Chondrocyte (in vitro differentiated cells): ENCODE data around the gene KAZALD1. TPM values are rescaled to one million over a fixed set of nuclear protein-coding genes. Genes with fewer than 3 reads are reported as not detected.

Experiments
- DNase-seq: peaks from one replicate; pipeline ENCODE4 v3.0.0; 2021; ENCODE audit warnings: mixed read lengths, low spot score
- H3K27ac Mint-ChIP-seq: one replicate; pipeline ENCODE4 v1.8.0; 2021; ENCODE audit warnings: mild to moderate bottlenecking, moderate library complexity, mixed read lengths; ENCODE audit not compliant: unreplicated experiment
- H3K27me3 Mint-ChIP-seq: 2 replicates; pipeline ENCODE4 v1.8.0; 2021; ENCODE audit warnings: low read depth, mixed read lengths
- H3K36me3 Mint-ChIP-seq: 2 replicates; pipeline ENCODE4 v1.8.0; 2021; ENCODE audit warnings: low read depth, mixed read lengths
- H3K4me1 Mint-ChIP-seq: 2 replicates; pipeline ENCODE4 v1.8.0; 2021; ENCODE audit warnings: low read depth, mild to moderate bottlenecking, mixed read lengths
- H3K4me3 Mint-ChIP-seq: one replicate; pipeline ENCODE4 v1.8.0; 2021; ENCODE audit warnings: mild to moderate bottlenecking, moderate library complexity, mixed read lengths; ENCODE audit not compliant: unreplicated experiment
- H3K9me3 Mint-ChIP-seq: 2 replicates; pipeline ENCODE4 v1.8.0; 2021; ENCODE audit warnings: low read depth, mixed read lengths
- CTCF ChIP-seq: fragments of 200-600 bp; sonication (generic); IDR thresholded peaks from 2 replicates; pipeline ENCODE4 v1.5.0; 2021; ENCODE audit warnings: antibody characterized with exemption, mild to moderate bottlenecking, moderate library complexity
- total RNA-seq: library from RNA; stranded (reverse); gene quantifications from 3 replicates; pipeline ENCODE4 v1.2.1, GENCODE V29; 2021

KAZALD1 gene
- total RNA-seq, 1 donor from 2014 or later: 18.9 TPM

GRCh38 chr10:101070098-101070497 lies 8.3 kb downstream of the KAZALD1 start:
- no peak for TF ChIP-seq CTCF
- H3K27ac Mint-ChIP-seq: no peak overlapping the region
- peaks cover 18% of the 10 kb centered on the region for H3K4me1 Mint-ChIP-seq
- no peaks in the 10 kb centered on the region for H3K36me3 Mint-ChIP-seq
- no peaks in the 10 kb centered on the region for H3K9me3 Mint-ChIP-seq
- H3K27me3 Mint-ChIP-seq: peaks cover 24% of the 10 kb centered on the region
- no peak overlapping the region for H3K4me3 Mint-ChIP-seq
- DNase-seq: no peak

GRCh38 chr10:101071267-101071884 lies 9.6 kb downstream of the KAZALD1 start:
- no peak overlapping the region for H3K27ac Mint-ChIP-seq
- no peaks in the 10 kb centered on the region for H3K36me3 Mint-ChIP-seq
- no peak for TF ChIP-seq CTCF
- no peak for DNase-seq
- H3K9me3 Mint-ChIP-seq: no peaks in the 10 kb centered on the region
- peaks cover 37% of the 10 kb centered on the region for H3K27me3 Mint-ChIP-seq
- peaks cover 5% of the 10 kb centered on the region for H3K4me1 Mint-ChIP-seq
- no peak overlapping the region for H3K4me3 Mint-ChIP-seq

GRCh38 chr10:101071885-101072433 lies 10.2 kb downstream of the KAZALD1 start:
- Mint-ChIP-seq H3K27me3 (peaks cover 41% of the 10 kb centered on the region), H3K36me3 (no peaks in the 10 kb centered on the region), H3K4me1 (peaks cover 3% of the 10 kb centered on the region), H3K27ac (no peak overlapping the region), H3K4me3 (no peak overlapping the region), H3K9me3 (no peaks in the 10 kb centered on the region)
- TF ChIP-seq CTCF: no peak
- DNase-seq: no peak

- Mint-ChIP-seq H3K27ac (no peak overlapping the region), H3K36me3 (no peaks in the 10 kb centered on the region), H3K9me3 (no peaks in the 10 kb centered on the region), H3K4me3 (no peak overlapping the region), H3K27me3 (peaks cover 43% of the 10 kb centered on the region), H3K4me1 (no peaks in the 10 kb centered on the region)
- TF ChIP-seq CTCF: no peak
- no peak for DNase-seq
Observed at GRCh38 chr10:101072923-101073322, 11.1 kb downstream of the KAZALD1 start.

GRCh38 chr10:101073631-101074030 lies 11.8 kb downstream of the KAZALD1 start:
- Mint-ChIP-seq H3K4me3 (no peak overlapping the region), H3K27ac (no peak overlapping the region), H3K27me3 (peaks cover 48% of the 10 kb centered on the region), H3K4me1 (no peaks in the 10 kb centered on the region), H3K36me3 (no peaks in the 10 kb centered on the region), H3K9me3 (no peaks in the 10 kb centered on the region)
- no peak for DNase-seq
- TF ChIP-seq CTCF: no peak
